ENCODE results near the gene CCDC33. TPM values are rescaled to one million over a fixed set of nuclear protein-coding genes. Genes with fewer than 3 reads are reported as not detected.

The CCDC33 gene
- total and polyA plus RNA-seq, 2 donors (not counting 1 experiment from before 2014, with no cell fraction given), result not detected

DNA sequence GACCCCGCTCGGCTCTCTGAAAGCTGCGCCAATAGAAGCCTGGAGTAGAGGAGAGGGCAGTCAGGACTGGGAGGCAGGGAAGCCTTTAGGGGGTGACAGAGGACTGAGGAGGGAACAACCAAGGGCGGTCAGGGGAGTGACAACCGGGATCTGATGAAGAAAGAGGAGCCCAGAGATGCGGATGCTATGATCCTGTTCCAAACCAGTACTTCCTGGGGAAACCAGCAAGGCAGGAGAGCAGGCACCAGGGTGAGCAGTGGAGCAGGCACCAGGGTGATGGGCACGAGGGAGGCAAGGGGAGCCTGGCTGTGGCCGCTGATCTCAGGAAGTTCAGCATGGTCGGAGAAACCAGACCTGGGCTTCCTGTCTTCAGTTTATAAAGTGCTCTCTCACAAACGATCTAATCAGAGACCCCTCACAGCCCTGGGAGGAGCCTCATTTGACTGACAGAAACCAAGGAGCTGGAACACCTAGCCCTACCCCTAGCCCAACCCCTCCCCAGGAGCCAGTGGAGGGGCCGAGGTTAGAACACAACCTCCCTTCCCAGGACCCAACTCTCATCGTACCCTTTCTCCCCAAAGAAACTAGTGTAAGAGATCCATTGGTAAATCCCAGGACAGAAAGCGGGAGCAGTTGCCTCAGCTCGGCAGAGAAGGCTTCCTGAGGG, 34.9 kb downstream of the CCDC33 start:
- intact Hi-C loops (cut with micrococcal nuclease), result no loop called here
- DNase-seq (no peak), ATAC-seq (ENCODE audit: low read depth) (no peak)
- 33% methylated on average over 14 of the region's 14 CpGs for WGBS (ENCODE audit: insufficient coverage)
- Histone ChIP-seq H3K4me1 (ENCODE audit: control insufficient read depth in 2 of 2, insufficient read depth in 2 of 2, low read length in 2 of 2) (no peaks in the 10 kb centered on the region), H3K9me3 (ENCODE audit: control extremely low read depth in 1 of 3, control insufficient read depth in 2 of 3, insufficient read depth in 1 of 3, low read length in 2 of 3) (no peaks in the 10 kb centered on the region), H3K4me3 (ENCODE audit: control extremely low read depth in 1 of 5, extremely low read depth in 1 of 5, insufficient read depth in 1 of 5, low read depth in 2 of 5, low read length in 4 of 5) (no peak overlapping the region), H2AFZ (ENCODE audit: insufficient read depth, low read depth, low read length, poor library complexity, severe bottlenecking) (no peak overlapping the region), H3K4me2 (replicated peaks; ENCODE audit: low read depth, low read length, poor library complexity, severe bottlenecking) (no peak overlapping the region), H3K27me3 (replicated peaks in 1 of 4; ENCODE audit: control extremely low read depth in 1 of 4, control insufficient read depth in 3 of 4, insufficient read depth in 4 of 4, low read length in 3 of 4) (peaks cover 0 to 17% (median 0%) of the 10 kb centered on the region in 4 experiments), H3K36me3 (replicated peaks in 1 of 2; ENCODE audit: control extremely low read depth in 1 of 2, control insufficient read depth in 1 of 2, extremely low read depth in 1 of 2, insufficient read depth in 2 of 2, low read length in 1 of 2) (no peaks in the 10 kb centered on the region), H4K20me1 (ENCODE audit: control insufficient read depth, insufficient read depth, low read length, poor library complexity, severe bottlenecking) (no peaks in the 10 kb centered on the region), H3K9ac (ENCODE audit: low read length) (no peak overlapping the region), H3K27ac (ENCODE audit: low read length in 2 of 2) (no peak overlapping the region), H3K79me2 (ENCODE audit: control insufficient read depth, insufficient read depth, low read length) (no peaks in the 10 kb centered on the region)
- no peak overlapping the region for H3K4me3 Mint-ChIP-seq
- no peaks in the 10 kb centered on the region for H3K9me3 Mint-ChIP-seq (ENCODE audit: insufficient read depth)
- H3K4me1 Mint-ChIP-seq, result no peaks in the 10 kb centered on the region
- ChIA-PET CTCF (no interaction called here), POLR2A (no interaction called here)
- no peak overlapping the region for H3K27ac Mint-ChIP-seq
- peaks cover 45% of the 10 kb centered on the region for H3K27me3 Mint-ChIP-seq
- TF ChIP-seq, protein P1, sequence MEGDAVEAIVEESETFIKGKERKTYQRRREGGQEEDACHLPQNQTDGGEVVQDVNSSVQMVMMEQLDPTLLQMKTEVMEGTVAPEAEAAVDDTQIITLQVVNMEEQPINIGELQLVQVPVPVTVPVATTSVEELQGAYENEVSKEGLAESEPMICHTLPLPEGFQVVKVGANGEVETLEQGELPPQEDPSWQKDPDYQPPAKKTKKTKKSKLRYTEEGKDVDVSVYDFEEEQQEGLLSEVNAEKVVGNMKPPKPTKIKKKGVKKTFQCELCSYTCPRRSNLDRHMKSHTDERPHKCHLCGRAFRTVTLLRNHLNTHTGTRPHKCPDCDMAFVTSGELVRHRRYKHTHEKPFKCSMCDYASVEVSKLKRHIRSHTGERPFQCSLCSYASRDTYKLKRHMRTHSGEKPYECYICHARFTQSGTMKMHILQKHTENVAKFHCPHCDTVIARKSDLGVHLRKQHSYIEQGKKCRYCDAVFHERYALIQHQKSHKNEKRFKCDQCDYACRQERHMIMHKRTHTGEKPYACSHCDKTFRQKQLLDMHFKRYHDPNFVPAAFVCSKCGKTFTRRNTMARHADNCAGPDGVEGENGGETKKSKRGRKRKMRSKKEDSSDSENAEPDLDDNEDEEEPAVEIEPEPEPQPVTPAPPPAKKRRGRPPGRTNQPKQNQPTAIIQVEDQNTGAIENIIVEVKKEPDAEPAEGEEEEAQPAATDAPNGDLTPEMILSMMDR (IDR thresholded peaks at IDR 0.05), result no peak
- no peak for TF ChIP-seq EZH2 (IDR thresholded peaks at IDR 0.05; ENCODE audit: borderline replicate concordance, insufficient read depth, low read depth, low read length, poor library complexity, severe bottlenecking)

DNA sequence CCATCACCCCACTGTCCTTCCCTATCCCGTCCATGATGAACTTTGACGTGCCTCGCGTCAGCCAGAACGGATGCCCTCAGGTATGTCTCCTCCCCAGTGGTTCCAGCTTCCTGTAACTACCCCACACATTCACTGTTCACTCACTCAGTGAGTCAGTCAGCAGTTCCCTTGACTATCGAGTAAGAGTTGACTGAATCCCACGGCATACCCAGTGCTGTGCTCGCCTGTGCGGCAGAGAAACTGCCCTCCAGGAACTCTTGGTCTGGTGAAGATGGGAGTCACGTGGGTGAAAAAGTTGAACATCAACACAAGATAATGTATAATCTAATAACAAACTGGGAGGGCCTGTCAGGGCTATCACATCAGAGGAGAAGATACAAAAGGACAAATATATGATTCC, 36.7 kb downstream of the CCDC33 start:
- no peaks in the 10 kb centered on the region for H3K9me3 Mint-ChIP-seq (ENCODE audit: insufficient read depth)
- Histone ChIP-seq H3K27ac (ENCODE audit: low read length in 2 of 2) (no peak overlapping the region), H4K20me1 (ENCODE audit: control insufficient read depth, insufficient read depth, low read length, poor library complexity, severe bottlenecking) (no peaks in the 10 kb centered on the region), H3K79me2 (ENCODE audit: control insufficient read depth, insufficient read depth, low read length) (no peaks in the 10 kb centered on the region), H3K4me3 (ENCODE audit: control extremely low read depth in 1 of 5, extremely low read depth in 1 of 5, insufficient read depth in 1 of 5, low read depth in 2 of 5, low read length in 4 of 5) (no peak overlapping the region), H2AFZ (ENCODE audit: insufficient read depth, low read depth, low read length, poor library complexity, severe bottlenecking) (no peak overlapping the region), H3K4me1 (ENCODE audit: control insufficient read depth in 2 of 2, insufficient read depth in 2 of 2, low read length in 2 of 2) (no peaks in the 10 kb centered on the region), H3K27me3 (replicated peaks in 1 of 4; ENCODE audit: control extremely low read depth in 1 of 4, control insufficient read depth in 3 of 4, insufficient read depth in 4 of 4, low read length in 3 of 4) (peaks cover 0 to 11% (median 0%) of the 10 kb centered on the region in 4 experiments), H3K9ac (ENCODE audit: low read length) (no peak overlapping the region), H3K4me2 (replicated peaks; ENCODE audit: low read depth, low read length, poor library complexity, severe bottlenecking) (no peak overlapping the region), H3K36me3 (replicated peaks in 1 of 2; ENCODE audit: control extremely low read depth in 1 of 2, control insufficient read depth in 1 of 2, extremely low read depth in 1 of 2, insufficient read depth in 2 of 2, low read length in 1 of 2) (no peaks in the 10 kb centered on the region), H3K9me3 (ENCODE audit: control extremely low read depth in 1 of 3, control insufficient read depth in 2 of 3, insufficient read depth in 1 of 3, low read length in 2 of 3) (no peaks in the 10 kb centered on the region)
- POLR2A ChIA-PET, result no interaction called here
- no peak for TF ChIP-seq EZH2 (IDR thresholded peaks at IDR 0.05; ENCODE audit: borderline replicate concordance, insufficient read depth, low read depth, low read length, poor library complexity, severe bottlenecking)
- TF ChIP-seq, protein P1 (IDR thresholded peaks at IDR 0.05), result no peak
- H3K4me1 Mint-ChIP-seq, result no peaks in the 10 kb centered on the region
- H3K4me3 Mint-ChIP-seq, result no peak overlapping the region
- intact Hi-C loops (cut with micrococcal nuclease), result no loop called here
- H3K27ac Mint-ChIP-seq, result no peak overlapping the region
- CTCF ChIA-PET, result no interaction called here
- no peak for DNase-seq
- peaks cover 43% of the 10 kb centered on the region for H3K27me3 Mint-ChIP-seq
- ATAC-seq (ENCODE audit: low read depth), result no peak
- WGBS (ENCODE audit: insufficient coverage), result 97% methylated on average over 6 of the region's 10 CpGs
